Nephron (organoid): ENCODE measurements around the gene SKOR1.

Experiments
- H3K27ac Mint-ChIP-seq, 3 experiments: 2 replicates each; pipeline ENCODE4 v1.8.0; 2020; ENCODE audit warnings: mixed read lengths in 3 of 3, mild to moderate bottlenecking in 2 of 3, moderate library complexity in 1 of 3
- H3K27me3 Mint-ChIP-seq: 2 replicates; pipeline ENCODE4 v1.8.0; 2021; ENCODE audit warnings: low read depth, mild to moderate bottlenecking, moderate library complexity, mixed read lengths
- H3K36me3 Mint-ChIP-seq: 2 replicates; pipeline ENCODE4 v1.8.0; 2020; ENCODE audit warnings: low read depth, mixed read lengths
- H3K4me1 Mint-ChIP-seq: 2 replicates; pipeline ENCODE4 v1.8.0; 2020; ENCODE audit warnings: mixed read lengths
- H3K4me3 Mint-ChIP-seq, 3 experiments: 2 replicates each; pipeline ENCODE4 v1.8.0; 2020; ENCODE audit warnings: mild to moderate bottlenecking in 3 of 3, mixed read lengths in 3 of 3, moderate library complexity in 2 of 3
- H3K9me3 Mint-ChIP-seq: 2 replicates; pipeline ENCODE4 v1.8.0; 2020; ENCODE audit warnings: mixed read lengths
- TF ChIP-seq, protein P1 (sequence below), 3 experiments: fragments of 200-600 bp; sonication (generic); IDR thresholded peaks; one replicate each; pipeline ENCODE4 v1.5.0; 2021; ENCODE audit warnings: antibody characterized with exemption in 3 of 3; ENCODE audit not compliant: unreplicated experiment in 3 of 3

SKOR1 gene

DNA sequence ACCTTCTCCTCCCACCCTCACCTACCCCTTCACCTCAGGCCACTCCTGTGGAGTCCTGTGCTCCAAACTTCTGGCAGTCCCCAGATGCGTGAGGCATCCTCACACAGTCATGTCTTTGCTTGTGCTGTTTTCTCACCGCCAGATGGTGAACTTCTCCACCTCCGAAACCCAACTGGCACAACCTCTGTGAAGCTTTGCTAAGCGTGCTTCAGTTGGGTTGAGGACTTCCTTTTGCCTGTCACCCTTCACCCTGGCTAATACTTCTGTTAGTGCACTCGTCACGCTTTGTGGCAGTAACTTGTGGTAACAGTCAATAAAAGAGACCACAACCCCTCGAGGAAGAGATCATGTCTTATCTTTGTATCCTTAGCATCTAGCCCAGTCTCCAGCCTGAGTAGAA is 42.0 kb upstream of the SKOR1 start:
- TF ChIP-seq, protein P1, sequence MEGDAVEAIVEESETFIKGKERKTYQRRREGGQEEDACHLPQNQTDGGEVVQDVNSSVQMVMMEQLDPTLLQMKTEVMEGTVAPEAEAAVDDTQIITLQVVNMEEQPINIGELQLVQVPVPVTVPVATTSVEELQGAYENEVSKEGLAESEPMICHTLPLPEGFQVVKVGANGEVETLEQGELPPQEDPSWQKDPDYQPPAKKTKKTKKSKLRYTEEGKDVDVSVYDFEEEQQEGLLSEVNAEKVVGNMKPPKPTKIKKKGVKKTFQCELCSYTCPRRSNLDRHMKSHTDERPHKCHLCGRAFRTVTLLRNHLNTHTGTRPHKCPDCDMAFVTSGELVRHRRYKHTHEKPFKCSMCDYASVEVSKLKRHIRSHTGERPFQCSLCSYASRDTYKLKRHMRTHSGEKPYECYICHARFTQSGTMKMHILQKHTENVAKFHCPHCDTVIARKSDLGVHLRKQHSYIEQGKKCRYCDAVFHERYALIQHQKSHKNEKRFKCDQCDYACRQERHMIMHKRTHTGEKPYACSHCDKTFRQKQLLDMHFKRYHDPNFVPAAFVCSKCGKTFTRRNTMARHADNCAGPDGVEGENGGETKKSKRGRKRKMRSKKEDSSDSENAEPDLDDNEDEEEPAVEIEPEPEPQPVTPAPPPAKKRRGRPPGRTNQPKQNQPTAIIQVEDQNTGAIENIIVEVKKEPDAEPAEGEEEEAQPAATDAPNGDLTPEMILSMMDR (IDR thresholded peaks at IDR 0.05; ENCODE audit: unreplicated experiment in 3 of 3): no peak
- no peaks in the 10 kb centered on the region for H3K9me3 Mint-ChIP-seq
- H3K36me3 Mint-ChIP-seq: no peaks in the 10 kb centered on the region
- peaks cover 7% of the 10 kb centered on the region for H3K27me3 Mint-ChIP-seq
- no peak overlapping the region for H3K4me3 Mint-ChIP-seq
- no peak overlapping the region for H3K27ac Mint-ChIP-seq
- peaks cover 18% of the 10 kb centered on the region for H3K4me1 Mint-ChIP-seq

DNA sequence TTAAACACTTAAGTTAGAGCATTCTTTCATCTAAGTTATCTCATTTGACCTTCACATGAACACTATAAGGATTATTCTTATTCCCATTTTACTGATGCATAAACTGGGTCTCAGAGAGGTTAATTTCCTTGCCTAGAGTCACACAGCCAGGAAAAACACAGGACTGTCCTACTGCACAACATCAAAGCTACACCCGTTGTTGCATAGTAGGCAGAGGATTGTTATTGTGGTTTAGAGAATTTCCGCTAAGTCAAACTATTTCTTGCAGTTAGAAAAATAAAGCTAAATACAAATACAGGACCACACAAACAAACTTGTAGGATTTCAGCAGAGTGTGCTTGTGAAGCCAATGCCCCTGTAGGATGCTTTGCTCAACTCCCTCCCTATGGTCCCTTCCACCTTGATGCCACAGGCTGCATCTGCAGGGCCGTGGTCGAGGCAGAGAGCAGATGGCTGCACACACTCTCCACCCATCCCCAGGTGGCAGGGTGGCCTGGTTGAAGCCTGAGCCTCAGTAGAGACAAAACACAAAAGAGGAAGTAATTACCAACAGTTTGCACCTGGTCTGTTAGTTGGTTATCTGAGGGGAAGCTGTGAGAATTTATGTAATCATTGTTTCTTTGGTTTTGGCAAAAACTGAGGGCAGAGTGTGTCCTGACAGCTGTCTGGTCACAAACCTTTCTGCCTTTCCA is 41.1 kb upstream of the SKOR1 start:
- Mint-ChIP-seq H3K27me3 (peaks cover 4% of the 10 kb centered on the region), H3K9me3 (no peaks in the 10 kb centered on the region), H3K27ac (no peak overlapping the region), H3K36me3 (no peaks in the 10 kb centered on the region), H3K4me1 (peaks cover 8% of the 10 kb centered on the region), H3K4me3 (no peak overlapping the region)
- TF ChIP-seq, protein P1 (IDR thresholded peaks at IDR 0.05; ENCODE audit: unreplicated experiment in 3 of 3): no peak

DNA sequence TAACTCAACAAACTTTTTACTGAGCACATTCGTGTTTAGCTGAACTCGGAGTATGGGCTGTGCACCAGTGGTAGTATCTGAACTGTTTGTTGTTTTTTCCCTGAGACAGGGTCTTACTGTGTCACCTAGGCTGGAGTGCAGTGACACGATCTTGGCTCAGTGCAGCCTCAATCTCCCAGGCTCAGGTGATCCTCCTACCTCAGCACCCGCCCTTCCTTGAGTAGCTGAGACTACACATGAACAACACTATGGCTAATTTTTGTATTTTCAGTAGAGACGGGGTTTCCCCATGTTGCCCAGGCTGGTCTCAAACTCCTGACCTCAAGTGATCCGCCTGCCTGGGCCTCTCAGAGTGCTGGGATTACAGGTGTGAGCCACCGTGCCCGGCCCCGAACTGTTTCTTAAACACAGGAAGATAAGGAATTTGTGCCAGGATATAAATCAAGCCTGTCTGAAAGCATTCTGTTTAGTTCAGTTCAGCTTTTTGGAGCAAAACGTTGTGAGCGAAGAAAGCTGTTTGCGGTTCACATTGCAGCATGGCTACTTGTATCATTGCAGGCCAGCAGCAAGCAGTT is 40.4 kb upstream of the SKOR1 start:
- peaks cover 4% of the 10 kb centered on the region for H3K27me3 Mint-ChIP-seq
- H3K9me3 Mint-ChIP-seq: no peaks in the 10 kb centered on the region
- no peaks in the 10 kb centered on the region for H3K36me3 Mint-ChIP-seq
- no peak overlapping the region for H3K4me3 Mint-ChIP-seq
- peaks cover 1% of the 10 kb centered on the region for H3K4me1 Mint-ChIP-seq
- H3K27ac Mint-ChIP-seq: no peak overlapping the region
- TF ChIP-seq, protein P1 (IDR thresholded peaks at IDR 0.05; ENCODE audit: unreplicated experiment in 3 of 3): no peak

DNA sequence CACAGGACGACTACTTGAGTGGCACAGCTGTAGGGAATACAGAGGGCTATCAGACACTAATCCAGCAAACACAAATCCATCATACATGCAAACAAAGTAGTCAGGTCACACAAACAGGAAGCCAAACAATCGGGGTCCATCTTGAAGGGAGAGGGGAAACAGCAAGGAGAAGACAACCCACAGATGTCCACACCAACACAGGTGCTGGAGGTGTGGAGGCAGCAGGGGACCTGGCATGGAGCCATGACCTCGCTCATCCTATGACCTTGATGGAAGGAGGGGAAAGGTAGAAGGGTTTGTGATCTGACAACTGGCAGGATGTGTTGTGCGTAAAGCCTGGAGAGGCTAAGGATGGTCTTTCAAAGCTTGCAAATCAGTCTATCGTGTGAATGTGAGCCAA is 39.9 kb upstream of the SKOR1 start:
- Mint-ChIP-seq H3K4me1 (peaks cover 3% of the 10 kb centered on the region), H3K27me3 (peaks cover 4% of the 10 kb centered on the region), H3K9me3 (no peaks in the 10 kb centered on the region), H3K27ac (no peak overlapping the region), H3K4me3 (no peak overlapping the region), H3K36me3 (no peaks in the 10 kb centered on the region)
- TF ChIP-seq, protein P1 (IDR thresholded peaks at IDR 0.05; ENCODE audit: unreplicated experiment in 3 of 3): no peak

DNA sequence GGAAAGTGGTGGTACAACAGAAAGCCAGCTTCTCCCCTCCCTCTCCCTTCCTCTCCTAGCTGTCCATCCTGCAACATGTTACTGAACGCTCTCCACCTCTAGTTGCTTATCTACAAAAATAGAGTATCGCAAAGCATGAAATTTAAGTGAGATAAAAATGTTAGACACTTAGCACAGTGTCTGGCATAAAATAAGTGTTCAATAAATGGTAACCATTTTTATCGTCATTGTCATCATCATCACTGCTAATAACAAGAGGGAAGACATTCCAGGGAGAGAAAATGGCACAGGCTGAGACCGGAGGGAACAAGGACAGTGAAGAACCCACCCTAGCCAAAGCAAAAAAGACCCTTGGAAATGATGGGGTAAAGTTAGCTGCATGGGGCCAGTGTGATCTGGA is 38.7 kb upstream of the SKOR1 start:
- Mint-ChIP-seq H3K9me3 (no peaks in the 10 kb centered on the region), H3K27me3 (peaks cover 4% of the 10 kb centered on the region), H3K36me3 (no peaks in the 10 kb centered on the region), H3K27ac (no peak overlapping the region), H3K4me3 (no peak overlapping the region), H3K4me1 (peaks cover 11% of the 10 kb centered on the region)
- TF ChIP-seq, protein P1 (IDR thresholded peaks at IDR 0.05; ENCODE audit: unreplicated experiment in 3 of 3): no peak

DNA sequence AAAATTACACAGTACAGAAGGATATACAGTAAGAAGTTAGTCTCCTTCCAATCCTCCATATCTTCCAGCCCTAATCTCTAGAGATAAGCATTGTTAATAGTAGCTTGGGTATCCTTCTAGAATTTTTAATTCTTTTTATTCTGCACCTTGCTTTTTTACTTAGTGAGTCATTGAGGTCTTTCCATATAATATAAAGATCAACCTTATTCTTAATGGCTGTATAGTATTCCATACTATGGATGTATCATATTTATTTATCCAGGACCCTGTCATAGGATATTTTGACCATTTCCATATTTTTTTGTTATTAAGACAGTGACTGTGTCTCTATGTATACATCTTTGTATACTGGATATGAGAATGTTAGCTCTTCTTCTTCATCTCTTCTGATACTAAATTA is 36.3 kb upstream of the SKOR1 start:
- TF ChIP-seq, protein P1 (IDR thresholded peaks at IDR 0.05; ENCODE audit: unreplicated experiment in 3 of 3): no peak
- no peak overlapping the region for H3K27ac Mint-ChIP-seq
- H3K36me3 Mint-ChIP-seq: no peaks in the 10 kb centered on the region
- no peak overlapping the region for H3K4me3 Mint-ChIP-seq
- H3K9me3 Mint-ChIP-seq: no peaks in the 10 kb centered on the region
- no peaks in the 10 kb centered on the region for H3K27me3 Mint-ChIP-seq
- peaks cover 20% of the 10 kb centered on the region for H3K4me1 Mint-ChIP-seq
